NCI-H146 (cell line): ENCODE measurements around the gene VWA3B.
A peak's percentile ranks its signal among the peaks of the same experiment; 100 is the strongest.

Source experiments
- DNase-seq: peaks from one replicate; lab custom pipeline; 2025; lab: John Stamatoyannopoulos, UW

Gene VWA3B

GRCh38 chr2:98172150-98172765 is 85.3 kb downstream of the VWA3B start:
- no peak for DNase-seq

DNA sequence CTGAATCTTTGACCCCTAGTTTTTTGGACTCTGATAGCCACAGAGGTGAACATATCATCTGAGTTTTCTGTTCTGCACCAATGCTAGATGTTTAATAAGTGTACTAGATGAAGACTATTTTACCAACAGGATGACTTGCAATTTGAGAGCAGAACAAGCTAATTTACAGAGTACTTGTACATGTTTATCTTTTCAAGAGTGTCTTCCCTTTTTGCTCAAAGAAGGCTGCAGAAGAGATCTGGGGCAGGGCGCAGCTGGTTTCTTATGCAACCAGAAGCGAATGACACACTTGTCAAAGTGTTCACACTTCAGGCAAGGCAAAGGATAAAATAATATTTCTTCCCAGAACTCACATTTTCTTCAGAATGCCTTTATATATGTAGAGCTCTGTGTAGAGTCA is 86.0 kb downstream of the VWA3B start:
- DNase-seq: no peak

DNA sequence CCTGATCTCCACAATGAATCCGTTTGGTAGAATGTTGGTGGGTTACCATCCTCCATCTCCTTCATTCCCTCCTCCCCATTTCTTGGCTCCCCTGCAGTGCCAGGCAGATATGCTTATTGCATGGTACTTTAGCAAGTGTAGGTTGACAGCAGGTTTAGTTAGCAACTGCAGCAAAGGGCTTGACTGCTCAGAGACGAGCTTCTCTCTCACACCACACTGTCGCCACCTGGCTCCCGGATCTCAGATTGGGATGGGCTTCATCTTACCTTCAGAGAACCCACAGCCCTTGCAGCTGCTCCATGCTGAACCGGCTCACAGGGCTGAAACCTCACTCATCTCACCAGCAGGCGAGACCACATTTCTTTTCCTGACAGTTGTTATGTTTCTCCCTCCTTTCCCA is 88.8 kb downstream of the VWA3B start:
- DNase-seq: peak; percentile 27

GRCh38 chr2:98177286-98177685 is 90.3 kb downstream of the VWA3B start:
- no peak for DNase-seq

- no peak for DNase-seq
Observed at GRCh38 chr2:98177986-98178385, 91.0 kb downstream of the VWA3B start.

DNA sequence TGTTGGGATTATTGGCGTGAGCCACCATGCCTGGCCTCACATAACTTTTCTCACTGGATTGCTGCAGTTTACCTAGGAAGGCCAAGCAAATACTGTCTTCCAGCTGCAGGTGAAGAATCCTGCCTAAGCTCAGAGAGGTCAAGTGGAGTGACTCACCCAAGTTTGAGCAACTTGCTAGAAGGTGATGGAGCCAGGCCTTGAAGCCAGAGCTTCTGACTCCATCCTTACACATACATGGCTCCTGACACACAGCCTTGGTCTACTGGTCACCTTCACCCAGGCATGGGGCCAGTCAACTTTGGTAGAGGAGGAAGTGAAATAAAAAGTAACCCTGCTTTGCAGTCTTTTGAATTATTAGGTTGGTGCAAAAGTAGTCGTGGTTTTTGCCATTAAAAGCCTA is 93.5 kb downstream of the VWA3B start:
- no peak for DNase-seq

DNA sequence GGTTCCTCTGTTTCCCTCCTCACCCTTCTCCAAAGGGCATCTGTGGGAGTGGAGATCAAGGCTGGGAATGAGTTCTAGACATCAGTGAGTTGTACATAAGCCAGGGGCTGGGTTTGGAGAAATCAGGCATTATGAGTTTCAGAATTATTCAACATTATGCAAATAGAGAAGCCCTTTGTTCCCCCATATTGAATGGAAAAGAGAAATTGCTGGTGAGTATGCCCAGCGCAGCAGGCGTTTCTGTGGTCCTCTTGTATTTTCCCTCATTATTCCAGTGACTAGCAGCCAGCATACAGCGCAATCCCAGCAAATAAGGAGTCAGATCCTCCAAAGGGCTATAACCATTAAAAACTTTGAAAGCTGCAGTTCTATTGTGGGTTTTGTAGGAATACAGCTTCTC is 94.4 kb downstream of the VWA3B start:
- DNase-seq: no peak

- DNase-seq: no peak
Observed at GRCh38 chr2:98185801-98186200, 98.8 kb downstream of the VWA3B start.

DNA sequence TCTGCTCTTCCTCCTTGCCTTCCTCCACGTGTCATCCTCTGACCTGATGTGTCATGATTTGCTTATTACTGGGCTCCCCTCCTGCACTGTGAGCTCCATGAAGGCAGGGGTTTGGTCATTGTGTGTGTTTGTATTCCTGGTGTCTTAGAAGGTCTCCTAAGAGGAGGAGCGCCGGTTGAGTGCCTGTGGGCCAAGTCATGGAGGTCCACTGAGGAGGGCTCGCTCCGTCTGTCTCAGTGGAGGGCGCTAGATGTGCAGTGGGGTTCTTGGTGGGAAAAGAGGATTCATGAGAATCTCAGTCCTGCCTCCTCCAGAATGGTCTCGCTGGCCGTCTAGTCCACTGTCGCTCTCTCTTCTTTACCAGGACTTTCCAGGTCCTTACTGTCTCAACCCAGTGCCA is 100.2 kb downstream of the VWA3B start:
- DNase-seq: no peak

GRCh38 chr2:98188351-98189046 is 101.5 kb downstream of the VWA3B start:
- no peak for DNase-seq

DNA sequence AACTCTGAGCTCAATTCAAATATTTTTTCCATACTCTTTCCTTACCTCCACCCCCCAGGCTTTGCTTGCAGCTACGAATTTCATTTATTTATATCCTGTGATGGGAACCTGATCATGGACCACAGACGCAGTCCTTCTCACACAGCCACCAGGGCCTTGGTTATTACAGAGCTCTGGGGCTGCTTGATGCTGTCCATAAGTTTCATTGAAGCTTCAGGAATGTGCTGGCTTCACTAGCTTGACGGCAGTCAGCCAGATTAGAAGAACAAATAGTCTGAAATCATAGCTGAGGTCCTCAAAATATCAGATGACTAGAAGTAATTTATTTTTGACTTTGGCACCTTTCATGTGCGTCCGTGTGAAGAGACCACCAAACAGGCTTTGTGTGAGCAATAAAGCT is 104.9 kb downstream of the VWA3B start:
- DNase-seq: no peak

GRCh38 chr2:98201576-98201975 is 114.6 kb downstream of the VWA3B start:
- DNase-seq: no peak

DNA sequence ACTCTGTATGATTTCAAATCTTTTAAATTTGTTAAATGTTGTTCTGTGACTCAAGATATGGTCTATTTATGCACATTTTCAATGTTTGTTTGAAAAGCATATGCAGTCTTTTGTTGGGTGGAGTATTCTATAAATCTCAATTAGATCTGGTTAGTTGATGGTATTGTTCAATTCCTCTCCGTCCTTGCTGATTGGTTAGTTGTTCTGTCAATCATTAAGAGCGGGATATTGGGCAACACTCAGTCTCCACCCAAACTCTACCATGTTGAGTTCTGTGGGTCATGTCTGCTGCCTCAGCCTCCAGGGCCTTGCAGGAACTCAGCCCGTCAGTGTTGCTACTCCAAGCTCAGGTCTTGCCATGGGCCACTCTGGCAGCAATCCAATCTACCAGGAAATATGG is 118.9 kb downstream of the VWA3B start:
- no peak for DNase-seq

DNA sequence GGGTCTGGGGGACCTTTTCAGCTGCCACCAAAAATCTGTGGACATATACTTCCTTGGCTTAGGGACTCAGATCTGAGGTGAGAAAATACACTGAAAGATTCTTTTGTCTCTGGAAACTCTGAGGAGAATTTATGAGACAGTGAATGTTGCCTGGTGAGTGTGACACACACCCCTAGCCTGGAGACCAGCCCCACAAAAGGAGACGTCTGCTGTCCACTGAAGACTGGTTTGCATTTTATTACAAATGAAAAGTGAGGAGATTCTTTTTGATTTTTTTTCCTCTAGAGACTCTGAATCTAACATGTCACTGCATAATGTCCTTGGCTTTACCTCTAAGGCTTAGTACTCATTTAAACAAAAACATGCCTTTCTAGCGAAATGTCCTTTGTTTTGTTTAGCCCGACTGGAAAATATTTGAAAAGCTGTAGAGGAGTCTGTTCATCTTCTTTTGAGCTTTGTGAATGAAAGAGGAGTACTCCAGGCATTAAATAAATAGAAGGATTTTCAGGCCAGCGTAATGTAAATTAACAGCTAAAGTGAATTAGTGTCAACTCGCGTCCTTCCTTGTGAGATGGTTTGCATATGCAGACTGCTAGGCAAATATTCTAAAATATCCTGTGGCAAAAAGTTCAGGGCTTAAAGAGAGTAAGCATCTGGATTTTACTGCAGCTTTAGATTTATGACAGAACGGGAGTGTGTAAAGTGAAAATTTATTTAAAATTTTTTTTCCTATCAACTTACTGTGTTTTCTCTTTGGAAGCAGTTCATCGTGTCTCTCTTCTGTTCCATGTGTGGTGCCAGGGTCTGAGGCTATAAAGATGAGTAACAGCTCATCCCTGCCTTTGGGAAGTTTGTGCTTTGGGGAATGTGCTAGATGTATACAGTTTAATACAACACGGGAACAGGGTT is 125.4 kb downstream of the VWA3B start:
- DNase-seq: no peak

DNA sequence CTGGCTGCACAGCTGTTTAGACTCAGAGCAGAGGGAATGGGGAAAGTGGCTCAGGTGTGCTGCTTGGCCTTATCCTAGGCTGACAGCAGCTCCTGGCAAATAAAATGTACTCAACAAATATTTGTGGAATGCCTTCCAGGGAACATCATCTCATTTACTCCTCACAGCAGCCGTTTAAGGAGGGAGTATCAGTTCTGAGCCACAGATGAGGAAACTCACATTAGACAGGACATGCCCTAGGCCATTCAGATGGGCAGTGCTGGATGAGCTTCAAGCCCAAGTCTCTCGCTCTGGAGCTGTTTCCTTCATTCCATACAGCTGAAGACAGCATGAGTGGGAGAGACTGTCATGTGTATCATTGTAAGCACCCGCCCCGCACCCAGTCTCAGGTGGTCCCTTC is 129.6 kb downstream of the VWA3B start:
- no peak for DNase-seq

DNA sequence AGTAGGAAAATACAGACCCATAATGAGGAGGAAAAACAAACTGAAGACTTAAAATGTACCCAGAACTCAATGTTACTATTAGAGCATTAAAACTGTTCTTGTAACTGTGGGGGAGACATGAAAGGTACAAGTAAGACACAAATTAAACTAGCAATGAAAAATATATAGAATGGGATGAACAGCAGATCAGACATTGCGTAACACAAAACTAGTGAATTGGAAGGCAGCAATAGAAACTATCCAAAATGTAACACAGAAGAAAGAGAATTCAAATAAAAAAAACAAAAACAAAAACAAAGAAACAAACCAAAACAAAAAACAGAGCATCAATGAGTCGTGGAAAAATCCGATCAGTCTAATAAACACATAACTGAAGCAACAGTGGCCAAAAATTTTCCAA is 132.2 kb downstream of the VWA3B start:
- no peak for DNase-seq

DNA sequence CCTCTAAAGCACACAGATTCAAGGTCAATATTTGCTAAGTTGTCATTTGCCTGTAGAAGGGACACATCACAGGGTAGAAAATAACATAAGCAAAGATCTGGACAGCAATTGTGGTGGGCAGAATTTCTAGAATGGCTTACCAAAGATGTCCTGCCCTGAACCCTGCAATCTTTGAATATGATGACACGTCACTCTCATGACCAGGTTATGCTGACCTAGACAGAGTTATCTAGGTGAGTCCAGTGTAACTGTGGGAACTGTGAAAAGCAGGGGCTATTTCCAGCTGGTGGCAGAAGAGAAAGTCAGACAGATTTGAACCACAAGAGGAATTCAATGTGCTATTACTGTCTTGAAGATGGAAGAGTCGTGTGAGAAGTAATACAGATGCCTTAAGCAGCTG is 147.0 kb downstream of the VWA3B start:
- no peak for DNase-seq

- no peak for DNase-seq
Observed at GRCh38 chr2:98234776-98235175, 147.8 kb downstream of the VWA3B start.

DNA sequence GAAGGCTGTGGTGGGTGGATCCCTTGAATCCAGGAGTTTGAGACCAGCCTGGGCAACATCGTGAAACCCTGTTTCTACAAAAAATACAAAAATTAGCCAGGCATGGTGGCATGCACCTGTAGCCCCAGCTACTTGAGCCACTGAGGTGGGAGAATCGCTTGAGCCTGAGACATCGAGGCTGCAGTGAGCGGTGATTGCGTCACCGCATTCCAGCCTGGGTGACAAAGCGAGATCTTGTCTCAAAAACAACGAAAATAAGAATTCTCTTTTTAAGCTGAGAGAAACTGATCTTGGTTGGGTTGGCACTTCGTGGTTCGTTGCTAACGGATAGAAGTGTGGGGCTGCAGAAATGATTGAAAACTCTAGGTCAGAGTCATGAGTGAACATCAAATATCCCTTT is 150.0 kb downstream of the VWA3B start:
- DNase-seq: no peak

- DNase-seq: no peak
Observed at GRCh38 chr2:98240786-98241398, 153.9 kb downstream of the VWA3B start.

DNA sequence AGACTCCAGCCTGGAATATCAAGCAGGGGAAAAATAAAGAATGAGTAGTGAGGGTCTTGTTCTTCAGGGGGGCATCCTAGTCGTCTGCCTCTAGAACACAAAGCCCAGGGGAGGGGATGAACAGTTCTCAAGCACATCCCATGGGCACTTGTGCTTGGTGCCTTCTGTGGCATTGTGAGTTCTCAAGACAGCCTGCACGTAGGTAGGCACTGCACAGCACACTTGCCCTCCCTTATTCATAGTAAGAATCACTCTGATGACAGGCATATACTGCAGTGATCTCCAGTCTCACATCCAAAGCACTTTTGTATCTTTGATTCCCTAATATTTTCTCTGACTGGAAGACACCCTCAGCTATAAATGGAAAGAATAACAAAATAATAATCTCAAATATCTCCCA is 154.6 kb downstream of the VWA3B start:
- DNase-seq: no peak

GRCh38 chr2:98242003-98242402 is 155.0 kb downstream of the VWA3B start:
- DNase-seq: no peak

- DNase-seq: no peak
Observed at GRCh38 chr2:98245491-98245890, 158.5 kb downstream of the VWA3B start.
